HG02678 (cell line): ENCODE data around the gene REELD1.
A peak's percentile ranks its signal among the peaks of the same experiment; 100 is the strongest.

Source experiments
- ATAC-seq: cut with Tn5 transposase; IDR thresholded peaks from one replicate; pipeline ENCODE4 v1.9.1; 2021; ENCODE audit warnings: mild to moderate bottlenecking, moderate library complexity; ENCODE audit not compliant: unreplicated experiment

Gene REELD1

DNA sequence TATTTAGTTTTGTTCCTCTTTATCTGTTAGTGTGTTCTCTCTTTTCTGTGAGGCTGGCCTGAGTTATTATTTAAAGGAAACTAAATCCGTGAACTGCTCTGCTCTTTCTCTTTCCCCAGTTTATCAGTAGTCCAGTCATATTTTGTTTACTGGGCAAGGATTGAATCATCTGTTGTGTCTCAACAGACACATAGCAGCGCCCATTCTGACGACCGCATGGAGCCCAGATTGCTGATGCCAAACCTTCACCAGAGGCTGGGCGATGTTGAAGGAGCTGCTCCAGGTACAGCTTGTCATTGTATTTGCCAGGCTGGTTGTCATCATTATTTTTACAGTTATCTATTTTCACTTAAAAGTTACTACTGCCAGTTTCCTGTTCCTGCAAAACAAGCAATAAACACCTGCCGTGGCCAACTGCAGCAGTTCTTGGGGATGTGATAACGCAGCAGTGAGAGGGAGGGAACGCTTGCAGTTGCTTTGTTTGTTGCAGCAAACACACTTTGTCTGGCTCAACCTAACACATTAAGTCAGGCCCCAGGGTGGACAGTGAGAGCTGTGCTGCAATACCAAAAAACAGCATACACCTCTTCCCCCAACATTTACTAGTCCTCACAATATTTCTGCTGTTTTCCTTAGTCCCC lies 10.1 kb downstream of the REELD1 start:
- ATAC-seq: no peak

DNA sequence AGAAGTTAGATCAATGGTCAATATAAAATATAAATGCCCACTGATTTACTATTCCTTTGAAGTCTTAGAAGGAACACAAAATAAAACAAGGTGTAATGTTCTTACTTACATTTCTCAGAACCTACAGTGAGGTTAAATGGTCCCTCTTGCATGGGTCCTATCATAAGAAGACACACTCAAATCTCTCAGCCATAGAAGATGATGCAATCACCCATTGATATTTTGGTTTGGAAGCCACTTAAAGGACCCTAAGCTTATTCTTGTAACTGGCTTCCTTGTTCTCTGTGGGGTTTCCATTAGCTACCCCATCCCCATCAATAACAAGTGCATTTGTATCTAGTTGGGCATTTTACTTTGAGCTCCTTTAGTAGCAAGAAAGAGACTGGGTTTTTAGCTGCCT lies 15.1 kb downstream of the REELD1 start:
- no peak for ATAC-seq

DNA sequence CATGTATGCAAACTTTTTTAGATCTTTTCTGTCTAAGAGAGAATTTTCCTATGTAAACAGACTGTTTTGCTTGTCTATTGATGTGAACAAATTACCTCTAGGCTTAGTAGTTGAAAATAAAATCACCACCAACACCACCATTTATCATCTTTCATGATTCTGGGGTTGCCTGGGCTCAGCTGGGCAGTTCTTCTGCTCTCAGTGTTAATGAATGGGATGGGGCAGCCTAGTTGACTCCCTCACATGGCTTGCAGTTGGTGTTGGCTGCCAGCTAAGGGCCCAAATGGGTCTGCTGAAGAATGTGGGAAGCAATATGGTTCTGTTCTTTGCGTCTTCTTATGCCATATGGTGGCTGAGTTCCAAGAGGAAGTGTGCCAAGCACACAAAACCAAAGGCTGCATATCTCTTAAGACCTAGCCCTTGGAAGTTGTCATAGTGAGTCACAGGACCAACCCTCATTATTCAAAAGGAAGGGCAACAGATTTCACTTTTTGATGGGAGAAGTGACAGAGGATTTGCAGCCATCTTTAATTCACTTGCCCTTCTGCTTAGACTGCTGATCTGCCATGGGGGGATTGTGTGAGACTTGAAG lies 17.9 kb downstream of the REELD1 start:
- ATAC-seq: no peak

DNA sequence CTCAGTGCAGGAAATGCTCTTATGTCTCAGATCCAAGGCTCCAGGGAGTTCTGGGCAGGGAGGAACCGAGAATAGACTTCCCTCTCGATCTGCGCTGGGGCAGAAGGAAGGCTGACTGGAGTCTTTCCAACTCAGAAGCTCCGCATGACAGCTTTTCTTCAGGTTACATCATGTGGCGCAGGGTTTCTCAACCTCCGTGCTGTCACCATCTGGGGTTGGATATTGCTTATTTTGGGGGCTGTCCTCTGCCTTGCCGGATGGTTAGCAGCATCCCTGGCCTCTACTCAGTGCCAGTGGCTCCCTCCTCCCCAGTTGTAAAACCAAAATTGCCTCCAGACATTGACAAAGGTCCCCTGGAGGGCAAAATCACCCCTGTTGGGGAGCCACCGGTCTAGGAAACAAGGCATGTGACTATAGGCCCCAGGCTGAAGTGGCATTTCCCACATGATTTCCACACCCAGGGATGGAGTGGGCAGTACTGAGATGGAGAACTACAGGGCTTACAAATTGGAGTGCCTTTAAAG lies 21.4 kb downstream of the REELD1 start:
- ATAC-seq: no peak

DNA sequence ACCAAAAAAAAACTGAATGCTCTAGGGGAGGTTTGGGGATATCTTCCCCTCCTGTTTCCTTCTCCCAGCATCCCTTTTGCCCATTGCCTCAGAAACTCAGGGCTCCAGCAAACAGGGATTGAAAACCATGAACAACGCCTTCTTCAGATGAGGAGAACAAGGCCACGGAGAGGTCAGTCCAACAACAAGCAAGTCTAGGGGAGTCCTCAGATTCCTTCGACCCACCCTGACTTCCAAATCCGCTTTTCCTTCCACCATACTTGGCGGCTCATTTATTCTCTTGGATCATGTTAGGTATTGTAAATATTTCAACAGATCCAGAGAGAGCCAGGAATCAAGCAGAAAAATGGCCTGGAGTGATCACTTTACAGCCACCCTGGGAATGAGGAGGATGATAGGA lies 21.9 kb downstream of the REELD1 start:
- ATAC-seq: no peak

DNA sequence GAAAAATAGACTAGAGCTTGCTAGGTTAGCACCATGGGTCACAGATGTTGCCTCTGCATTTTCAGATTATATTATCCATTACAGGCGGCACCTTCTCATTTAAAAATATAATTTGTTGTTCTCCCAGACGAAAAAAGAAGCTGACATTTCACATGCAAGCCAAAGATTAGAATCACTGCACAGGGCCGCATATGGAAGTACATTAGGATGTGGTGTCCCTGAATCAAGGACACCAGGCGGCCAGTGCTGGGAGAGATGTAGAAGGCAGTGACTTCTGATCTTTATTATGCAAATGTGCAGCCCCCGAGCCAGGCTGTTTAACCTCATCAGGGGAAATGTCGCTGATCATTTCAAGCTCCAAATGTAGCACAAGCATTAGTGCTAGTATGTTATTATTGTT lies 22.8 kb downstream of the REELD1 start:
- no peak for ATAC-seq

DNA sequence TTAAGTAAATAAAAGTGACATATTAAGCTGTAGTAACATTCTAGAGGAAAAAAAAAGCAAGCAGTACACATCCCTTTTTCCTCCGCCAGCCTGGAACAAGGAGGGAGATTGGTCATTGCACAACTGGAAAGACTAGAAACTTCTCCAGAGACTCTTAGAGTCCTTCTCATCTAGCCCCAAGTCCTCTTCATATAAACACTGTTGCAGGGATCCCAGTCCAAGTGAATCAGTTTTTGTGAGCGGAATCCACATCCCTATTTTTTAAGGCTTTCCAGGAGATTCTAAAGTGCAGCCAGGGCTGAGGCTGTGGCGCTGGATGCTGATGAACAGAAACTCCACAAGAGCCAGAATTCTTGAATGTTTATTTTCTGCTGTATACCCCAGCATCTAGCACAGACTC lies 23.8 kb downstream of the REELD1 start:
- no peak for ATAC-seq

DNA sequence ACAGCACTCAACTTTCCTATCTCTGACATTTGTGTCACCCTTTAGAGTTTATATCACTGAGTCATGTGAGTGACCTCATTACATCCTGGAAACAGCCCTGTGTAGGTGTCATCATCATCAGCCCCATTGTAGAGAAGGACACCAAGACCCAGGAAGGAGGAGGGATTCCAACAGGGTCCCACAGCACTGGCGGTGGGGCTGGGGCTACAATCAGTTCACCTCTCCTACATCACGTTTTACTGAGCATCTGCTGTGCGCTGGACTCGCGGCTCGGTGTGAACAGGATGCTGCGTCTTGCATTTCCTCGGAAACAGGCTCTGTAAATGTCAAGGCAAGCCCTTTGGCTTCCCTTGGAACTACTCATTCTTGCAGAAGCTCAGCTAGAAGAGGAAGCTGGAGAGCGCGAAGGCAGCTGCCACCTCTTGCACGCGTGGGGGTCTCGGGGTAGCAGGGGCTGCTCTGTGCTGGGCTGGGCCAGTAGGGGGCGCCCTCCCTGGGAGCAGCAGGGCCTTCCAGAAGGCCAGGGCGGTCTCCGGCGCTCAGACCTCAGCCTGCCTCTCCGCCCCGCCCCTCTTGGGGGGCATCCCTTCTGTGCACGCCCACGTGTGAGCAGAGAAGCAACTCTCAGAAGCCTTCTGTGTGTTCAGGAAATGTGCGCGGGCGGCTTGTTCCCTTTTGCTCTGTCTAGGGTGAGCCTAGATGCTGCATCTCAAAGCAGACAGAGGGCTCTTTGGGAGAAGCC lies 29.0 kb downstream of the REELD1 start:
- ATAC-seq: peak; percentile 51

DNA sequence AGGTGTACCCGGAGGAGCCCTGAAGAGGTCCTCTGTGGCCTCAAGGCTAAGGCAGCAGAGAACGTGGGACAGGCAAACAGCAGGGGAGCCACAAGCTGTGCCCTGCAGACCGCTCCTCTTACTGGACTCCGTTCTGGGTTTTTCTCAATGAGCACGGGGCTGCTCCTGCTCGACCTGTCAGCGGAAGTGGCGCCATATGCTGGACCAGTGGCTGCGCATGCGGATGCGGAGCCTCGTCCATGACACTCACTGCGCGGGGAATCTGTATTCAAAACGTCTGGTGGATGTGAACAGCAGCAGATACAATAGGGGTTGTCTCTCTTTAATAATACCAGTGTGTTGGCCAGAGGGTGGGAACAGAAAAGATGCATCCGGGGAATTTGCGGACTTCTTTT lies 29.5 kb downstream of the REELD1 start:
- no peak for ATAC-seq

DNA sequence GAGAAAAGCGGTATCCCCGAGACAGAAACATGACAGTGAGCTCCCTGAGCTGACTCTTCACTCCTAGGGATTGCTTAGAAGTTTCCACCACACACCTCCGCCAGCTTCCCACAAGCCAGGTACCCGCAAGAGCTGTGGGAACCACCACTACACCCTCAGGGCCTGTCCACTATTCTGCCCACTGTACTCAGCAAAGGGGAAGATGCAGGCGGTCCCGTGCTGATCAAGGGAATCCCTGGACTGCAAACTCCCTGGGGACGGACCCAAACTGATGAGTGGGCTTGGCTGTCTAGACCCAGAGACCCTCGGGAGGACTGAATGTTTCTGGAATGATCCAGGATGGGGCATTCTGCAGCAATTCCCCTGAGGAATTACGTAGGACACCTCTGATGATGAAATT lies 30.2 kb downstream of the REELD1 start:
- no peak for ATAC-seq

DNA sequence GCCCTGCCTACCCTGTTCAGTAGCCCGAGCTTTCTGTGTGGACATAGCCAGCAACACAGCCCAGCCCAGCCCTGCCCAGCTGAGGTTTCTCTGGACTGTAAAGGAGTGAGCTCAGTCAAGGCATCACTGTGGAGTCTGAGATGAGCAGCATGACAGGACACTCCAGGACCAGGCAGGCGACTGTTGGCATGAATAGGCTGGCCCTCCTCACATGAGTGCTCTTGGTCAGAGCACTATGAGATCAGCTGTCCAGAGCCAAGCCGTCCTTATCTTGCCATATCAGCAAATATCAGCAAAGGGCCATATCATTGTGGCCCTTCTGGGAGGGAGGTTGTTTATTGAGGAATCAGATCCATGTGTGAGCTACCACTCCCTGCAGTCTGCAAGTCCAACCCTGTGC lies 30.9 kb downstream of the REELD1 start:
- ATAC-seq: no peak

DNA sequence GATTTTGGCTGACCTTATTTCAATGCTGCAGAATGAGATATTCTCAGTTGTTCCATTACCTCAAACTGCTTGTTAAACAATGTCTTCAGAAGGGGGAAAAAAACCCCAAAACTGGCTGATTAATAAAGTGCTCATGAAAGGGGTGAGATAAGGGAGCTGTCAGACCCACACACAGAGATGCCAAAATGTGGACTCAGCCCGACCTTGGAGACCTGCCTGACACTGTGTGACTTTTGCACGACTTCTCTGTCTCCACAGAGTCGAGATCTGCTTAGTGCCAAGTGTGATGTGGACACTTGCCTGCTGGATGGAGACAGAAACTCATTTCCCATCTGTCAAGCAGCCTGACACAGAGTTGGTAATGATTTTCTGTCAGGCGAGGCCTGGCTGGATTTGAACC lies 31.5 kb downstream of the REELD1 start:
- no peak for ATAC-seq

DNA sequence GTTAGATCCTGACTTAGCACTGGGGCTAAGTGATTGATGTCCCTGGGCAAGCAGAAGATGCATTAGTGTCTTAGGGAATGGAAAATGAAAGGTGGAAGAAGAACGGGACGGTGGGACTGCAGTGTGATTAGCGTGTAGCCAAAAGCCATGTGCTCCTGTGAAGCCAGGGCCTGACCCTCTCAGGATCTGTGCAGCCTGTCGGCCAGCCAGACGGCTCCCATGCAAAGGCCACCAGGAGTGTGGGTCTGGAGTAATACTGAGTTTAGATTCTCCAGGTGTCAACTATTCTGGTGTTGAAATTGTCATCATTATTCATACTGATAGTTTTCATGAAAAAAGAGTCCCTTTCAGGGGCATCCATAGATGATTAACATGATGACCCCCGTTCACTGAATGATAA lies 32.0 kb downstream of the REELD1 start:
- no peak for ATAC-seq

DNA sequence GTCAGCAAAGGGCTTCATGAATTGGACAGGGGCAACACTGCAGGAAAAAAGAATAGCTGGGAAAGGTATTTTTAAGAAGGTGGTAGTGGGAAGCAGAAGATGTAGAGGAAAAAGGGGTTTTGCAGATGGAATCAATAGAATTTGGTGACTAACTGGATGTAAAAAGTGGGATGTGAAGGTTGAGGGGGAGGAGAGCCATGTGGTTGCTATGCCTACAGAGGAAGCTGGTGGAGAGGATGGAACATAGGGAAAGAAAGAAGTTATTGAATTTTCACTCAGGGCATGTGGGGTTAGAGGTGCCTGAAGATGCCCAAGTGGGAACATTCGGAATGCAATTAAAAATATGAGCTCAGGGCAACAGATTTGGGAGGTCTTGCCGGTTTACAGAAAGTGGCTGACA lies 33.0 kb downstream of the REELD1 start:
- no peak for ATAC-seq

DNA sequence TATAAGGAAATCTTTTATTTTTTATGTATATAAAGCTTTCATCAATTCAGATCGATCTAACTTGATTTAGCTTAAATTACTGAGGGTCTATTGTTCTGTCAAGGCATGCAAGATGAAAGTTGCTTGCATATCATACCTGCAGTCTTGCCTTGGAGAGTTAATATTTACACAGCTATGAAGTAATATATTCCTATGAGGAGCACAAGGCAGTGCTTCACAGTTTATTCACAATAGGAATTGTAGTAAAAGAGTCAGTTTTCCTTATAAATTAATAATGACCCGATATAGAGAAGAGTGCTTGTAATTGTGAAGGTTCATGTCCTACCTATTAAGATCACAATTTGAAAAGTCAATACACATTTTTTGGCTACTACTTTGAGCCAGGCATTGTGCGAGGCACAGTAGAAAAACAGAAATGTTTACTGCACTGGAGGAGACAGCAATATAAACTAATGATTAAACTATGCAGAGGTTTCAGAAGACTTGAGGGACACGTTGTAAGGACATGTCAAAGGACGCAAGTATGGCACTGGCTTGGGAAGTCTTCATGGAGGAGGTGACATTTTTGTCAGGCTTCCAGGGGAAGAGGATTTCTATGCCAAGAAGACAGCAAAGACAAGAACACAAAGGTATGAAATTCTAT lies 38.8 kb downstream of the REELD1 start:
- no peak for ATAC-seq

DNA sequence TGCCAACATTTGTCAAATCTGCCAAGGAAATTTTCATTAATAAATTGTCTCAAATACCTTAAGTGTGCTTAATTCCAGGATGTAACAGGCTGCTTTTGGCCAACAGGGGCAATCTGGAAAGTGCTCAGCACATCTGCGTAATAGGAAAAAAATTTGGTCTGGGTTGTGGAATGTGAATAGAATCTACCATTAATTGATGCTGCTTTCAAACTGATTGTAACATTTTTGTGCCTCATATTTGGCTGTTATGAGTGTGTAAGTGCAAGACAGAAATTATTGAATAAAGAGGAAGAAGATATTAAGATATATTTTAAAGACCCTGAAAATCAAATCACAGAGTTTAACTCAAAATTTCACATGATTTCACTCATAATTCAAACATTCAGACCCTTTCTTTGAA lies 41.1 kb downstream of the REELD1 start:
- ATAC-seq: no peak

DNA sequence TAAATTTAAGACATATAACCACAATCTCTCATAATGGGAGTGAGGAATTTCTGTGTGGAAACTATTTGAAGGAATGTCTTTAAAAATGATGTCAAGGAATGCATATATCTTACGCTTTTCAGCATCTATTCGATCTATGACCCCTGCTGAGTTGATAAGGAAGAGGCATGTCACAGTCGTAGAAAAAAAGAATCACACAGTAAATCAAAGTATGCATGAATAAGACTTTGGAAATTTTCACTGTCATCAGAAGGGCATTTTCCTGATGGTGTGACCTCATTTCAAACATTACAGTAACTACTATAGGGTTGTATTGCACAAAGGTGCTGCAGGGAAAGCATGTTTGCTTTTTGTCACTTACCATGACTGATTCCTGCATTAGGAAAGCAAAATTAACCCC lies 41.5 kb downstream of the REELD1 start:
- ATAC-seq: no peak

DNA sequence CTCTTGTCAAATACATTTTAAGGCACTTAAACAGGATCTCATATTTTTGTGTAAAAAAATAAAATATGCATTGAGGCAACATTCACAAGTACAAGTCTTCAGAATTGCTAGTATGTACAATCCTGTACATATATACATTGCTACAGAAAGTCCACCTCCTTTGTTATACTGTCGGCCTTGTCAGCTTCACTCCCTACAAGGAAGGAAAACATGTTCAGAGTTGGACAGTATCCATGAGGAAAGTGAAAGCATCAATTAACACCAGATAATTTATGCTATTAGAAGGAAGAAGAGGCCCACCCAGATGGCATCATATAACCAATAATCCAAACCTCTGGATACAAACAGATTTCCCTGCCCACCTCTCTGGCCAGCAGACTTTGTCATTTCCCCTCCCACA lies 42.0 kb downstream of the REELD1 start:
- ATAC-seq: no peak

DNA sequence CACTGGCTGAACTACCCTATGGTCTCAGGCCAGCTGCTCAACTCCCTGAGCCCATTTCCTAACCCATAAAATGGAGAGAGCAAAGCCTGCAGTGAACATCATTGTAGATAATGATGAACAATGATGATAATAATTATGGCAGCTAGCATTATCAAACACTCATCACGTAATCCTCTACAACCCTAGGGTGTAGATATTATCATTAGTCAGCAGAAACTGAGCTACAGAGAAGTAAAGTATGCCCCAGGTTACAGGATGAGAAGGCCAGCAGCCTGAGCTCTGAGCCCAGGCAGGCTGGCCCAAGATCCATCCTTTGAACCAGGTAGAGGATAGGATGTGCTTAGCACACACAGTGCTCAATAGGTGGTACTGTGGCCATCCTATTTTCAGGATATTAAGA lies 43.2 kb downstream of the REELD1 start:
- ATAC-seq: no peak

DNA sequence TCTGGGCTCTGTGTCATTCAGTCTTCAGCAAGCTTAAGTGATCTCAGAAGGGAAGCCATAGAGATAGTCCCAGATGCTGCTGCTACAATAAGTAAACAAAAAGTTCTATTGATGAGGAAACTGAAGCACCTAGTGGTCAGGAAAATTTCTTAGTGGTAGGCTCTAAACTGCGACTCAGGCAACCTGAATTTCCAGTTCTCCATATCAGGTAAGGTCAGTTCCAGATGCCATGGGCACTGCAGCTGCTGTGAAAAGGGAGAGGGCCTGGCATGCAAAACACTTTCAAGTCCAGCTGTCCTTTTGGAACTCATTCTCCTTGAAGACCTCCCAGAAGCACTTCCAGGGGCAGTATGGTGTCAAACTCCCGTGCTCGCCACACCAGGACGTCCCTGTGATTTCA lies 46.2 kb downstream of the REELD1 start:
- ATAC-seq: no peak

DNA sequence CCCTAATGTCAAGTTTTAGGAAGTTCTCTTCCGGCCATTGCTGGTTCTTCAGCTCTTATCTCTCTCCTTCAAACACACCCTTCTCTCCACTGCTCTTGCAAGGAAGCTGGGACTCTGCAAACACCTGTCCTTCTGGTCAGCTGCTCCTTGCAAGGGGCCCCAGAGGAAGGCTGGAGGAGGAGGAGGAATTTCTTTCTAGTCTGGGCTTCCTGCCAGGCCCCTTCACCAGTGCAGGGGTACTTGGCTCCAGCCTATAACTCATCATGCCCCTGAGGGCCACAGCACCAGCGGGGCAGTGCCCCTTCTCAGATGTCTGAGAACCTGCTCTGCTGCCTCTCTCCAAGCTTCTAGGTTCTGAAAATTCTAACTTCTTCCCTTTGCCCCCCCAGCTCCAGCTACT lies 46.7 kb downstream of the REELD1 start:
- ATAC-seq: no peak

DNA sequence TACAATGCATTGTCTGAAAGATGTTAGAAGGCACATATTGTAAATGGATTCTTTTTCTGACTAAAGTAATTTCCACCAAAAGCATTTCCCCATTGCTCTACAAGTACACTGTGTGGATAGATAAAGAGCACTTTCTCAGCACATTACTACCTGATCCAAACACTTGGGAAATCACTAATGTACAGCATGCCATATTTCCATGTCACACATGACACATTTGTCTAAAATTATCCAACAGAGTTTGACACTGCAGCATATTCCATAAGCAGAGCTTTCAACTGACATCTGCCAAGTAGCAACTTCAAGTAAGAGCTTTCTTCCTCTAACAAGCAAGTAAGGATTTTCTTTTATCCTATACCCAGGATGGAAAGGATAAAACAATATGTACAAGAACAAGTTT lies 49.5 kb downstream of the REELD1 start:
- no peak for ATAC-seq
